Memory B cell (primary cell): ENCODE results near the gene FH.

ENCODE experiments used
- ATAC-seq: fragments of 150-1000 bp; cut with Tn5 transposase; 2 replicates; pipeline ENCODE4 v1.10.0; 2021; ENCODE audit warnings: low read depth, mild to moderate bottlenecking, moderate library complexity
- DNase-seq, 2 donors: peaks; one replicate each; pipeline ENCODE4 v3.0.0; 2022; ENCODE audit warnings: low spot score in 2 of 2
- H3K27ac Mint-ChIP-seq: one replicate; pipeline ENCODE4 v1.8.0; 2022; ENCODE audit warnings: mild to moderate bottlenecking, moderate library complexity, mixed read lengths
- H3K27me3 Mint-ChIP-seq: one replicate; pipeline ENCODE4 v1.8.0; 2022; ENCODE audit warnings: mixed read lengths
- H3K36me3 Mint-ChIP-seq: one replicate; pipeline ENCODE4 v1.8.0; 2022; ENCODE audit warnings: mild to moderate bottlenecking, mixed read lengths
- H3K4me1 Mint-ChIP-seq: one replicate; pipeline ENCODE4 v1.8.0; 2022; ENCODE audit warnings: mixed read lengths
- H3K4me3 Mint-ChIP-seq: one replicate; pipeline ENCODE4 v1.8.0; 2022; ENCODE audit warnings: mild to moderate bottlenecking, moderate library complexity, mixed read lengths
- H3K9me3 Mint-ChIP-seq: one replicate; pipeline ENCODE4 v1.8.0; 2022; ENCODE audit warnings: mixed read lengths

The FH gene

GRCh38 chr1:241460098-241460873, 59.3 kb downstream of the FH start:
- Mint-ChIP-seq H3K27ac (no peak overlapping the region), H3K36me3 (no peaks in the 10 kb centered on the region), H3K27me3 (peaks cover 4% of the 10 kb centered on the region), H3K4me1 (no peaks in the 10 kb centered on the region), H3K9me3 (no peaks in the 10 kb centered on the region), H3K4me3 (no peak overlapping the region)
- ATAC-seq (no peak), DNase-seq (no peak)

GRCh38 chr1:241459186-241459802, 60.3 kb downstream of the FH start:
- Mint-ChIP-seq H3K4me1 (no peaks in the 10 kb centered on the region), H3K4me3 (no peak overlapping the region), H3K27ac (no peak overlapping the region), H3K27me3 (peaks cover 4% of the 10 kb centered on the region), H3K9me3 (no peaks in the 10 kb centered on the region), H3K36me3 (no peaks in the 10 kb centered on the region)
- DNase-seq (no peak), ATAC-seq (no peak)

DNA sequence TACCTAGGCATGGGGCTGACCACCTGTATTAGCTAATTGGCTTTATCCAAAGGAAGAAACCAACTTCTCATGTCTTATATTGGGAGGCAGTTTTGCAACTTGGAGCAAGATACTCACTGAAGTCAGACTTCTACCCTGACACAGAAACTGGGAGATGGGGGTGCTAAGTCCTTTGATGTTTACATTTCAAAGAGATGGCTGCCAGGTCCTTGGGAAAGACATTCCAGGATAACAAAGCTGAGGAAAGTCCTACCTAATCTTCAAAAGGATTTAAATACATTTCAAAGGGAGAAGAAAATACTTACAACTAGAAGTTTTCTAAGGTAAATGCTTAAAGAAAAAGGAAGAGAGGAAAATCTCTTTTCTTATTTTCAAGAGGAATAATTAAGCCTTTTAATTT, 62.1 kb downstream of the FH start:
- DNase-seq (no peak), ATAC-seq (no peak)
- H3K4me3 Mint-ChIP-seq: no peak overlapping the region
- H3K9me3 Mint-ChIP-seq: no peaks in the 10 kb centered on the region
- no peaks in the 10 kb centered on the region for H3K36me3 Mint-ChIP-seq
- peaks cover 4% of the 10 kb centered on the region for H3K27me3 Mint-ChIP-seq
- no peaks in the 10 kb centered on the region for H3K4me1 Mint-ChIP-seq
- no peak overlapping the region for H3K27ac Mint-ChIP-seq

DNA sequence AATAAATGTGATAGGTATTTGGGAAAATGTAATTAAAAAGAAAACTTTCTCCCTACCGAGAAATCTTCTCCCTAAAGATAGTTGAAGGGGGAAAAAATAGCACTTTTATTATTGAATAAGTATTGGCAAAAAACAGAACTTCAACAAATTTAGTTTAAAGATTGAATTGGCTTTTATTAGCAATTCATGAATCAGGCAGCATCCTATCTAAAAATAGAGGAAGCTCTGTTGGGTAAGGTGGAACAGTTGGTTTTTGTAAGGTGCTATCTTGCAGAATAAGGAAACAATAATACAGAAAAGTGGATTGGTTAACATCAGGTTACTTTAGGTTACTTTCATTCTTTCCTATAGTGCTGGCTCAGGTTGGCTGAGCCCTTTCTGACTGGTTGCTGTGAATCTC, 62.8 kb downstream of the FH start:
- DNase-seq (no peak), ATAC-seq (no peak)
- Mint-ChIP-seq H3K27ac (no peak overlapping the region), H3K4me3 (no peak overlapping the region), H3K9me3 (no peaks in the 10 kb centered on the region), H3K4me1 (no peaks in the 10 kb centered on the region), H3K27me3 (peaks cover 2% of the 10 kb centered on the region), H3K36me3 (no peaks in the 10 kb centered on the region)

- Mint-ChIP-seq H3K27me3 (peaks cover 2% of the 10 kb centered on the region), H3K4me3 (no peak overlapping the region), H3K4me1 (peaks cover 3% of the 10 kb centered on the region), H3K36me3 (no peaks in the 10 kb centered on the region), H3K9me3 (peaks cover 2% of the 10 kb centered on the region), H3K27ac (no peak overlapping the region)
- ATAC-seq: no peak
- DNase-seq: no peak
Observed at GRCh38 chr1:241453732-241454131, 65.8 kb downstream of the FH start.

GRCh38 chr1:241451956-241452355, 67.6 kb downstream of the FH start:
- DNase-seq: no peak
- Mint-ChIP-seq H3K4me1 (peaks cover 3% of the 10 kb centered on the region), H3K9me3 (peaks cover 2% of the 10 kb centered on the region), H3K27me3 (peaks cover 2% of the 10 kb centered on the region), H3K27ac (no peak overlapping the region), H3K4me3 (no peak overlapping the region), H3K36me3 (no peaks in the 10 kb centered on the region)
- no peak for ATAC-seq
